Measurements from ENCODE around the gene ACOX1.

ACOX1 gene

DNA sequence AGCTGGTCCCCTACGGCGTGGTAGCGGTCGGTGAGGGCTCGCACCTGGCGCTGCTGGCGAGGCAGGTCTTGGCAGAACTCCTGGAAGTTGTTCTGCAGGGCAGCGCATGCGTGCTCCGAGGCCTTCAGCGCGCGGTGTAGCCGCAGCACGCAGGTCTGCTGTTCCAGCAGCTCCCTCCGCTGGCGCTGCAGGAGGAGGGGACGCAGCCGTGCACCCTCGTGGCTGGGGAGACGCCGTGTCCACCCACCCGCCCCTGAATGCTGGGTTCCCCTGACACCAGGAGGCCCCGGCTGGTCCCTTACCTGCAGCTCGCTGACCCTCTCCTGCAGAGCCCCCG, 35.9 kb upstream of the ACOX1 start:
- H3K4ac ChIP-seq (ENCODE audit: low read length), result no peak overlapping the region
- no peak overlapping the region for H2BK120ac ChIP-seq (ENCODE audit: low read depth, low read length)
- H2AK5ac ChIP-seq (ENCODE audit: low read depth, low read length), result peak overlapping the region; percentile 41
- no peak overlapping the region for H2AFZ ChIP-seq (ENCODE audit: low read length)
- peak overlapping the region; percentile 17 for H3K14ac ChIP-seq (ENCODE audit: low read length)
- no peak overlapping the region for H2BK12ac ChIP-seq (ENCODE audit: low read length)
- H3K4me1 ChIP-seq (ENCODE audit: control insufficient read depth in 2 of 2, insufficient read depth in 1 of 2, low read depth in 1 of 2, low read length in 2 of 2), result peaks cover 2 to 7% of the 10 kb centered on the region in 2 donors
- peak overlapping the region; percentile 0 for H2BK5ac ChIP-seq (ENCODE audit: low read length)
- H3K4me2 ChIP-seq (ENCODE audit: insufficient read depth, low read length, poor library complexity, severe bottlenecking), result no peak overlapping the region
- no peak overlapping the region for H3K4me3 ChIP-seq (ENCODE audit: low read length in 2 of 2)
- H2BK15ac ChIP-seq (ENCODE audit: low read length), result peak overlapping the region; percentile 77
- H3K27ac ChIP-seq (replicated peaks; ENCODE audit: low read length), result no peak overlapping the region
- H4K91ac ChIP-seq (ENCODE audit: low read depth, low read length, poor library complexity), result no peak overlapping the region
- H3K18ac ChIP-seq (ENCODE audit: low read length), result peak overlapping the region; percentile 41
- H3K9ac ChIP-seq (ENCODE audit: low read depth, low read length, poor library complexity), result peak overlapping the region; percentile 72
- H3K36me3 ChIP-seq (replicated peaks in 1 of 2; ENCODE audit: control insufficient read depth in 2 of 2, insufficient read depth in 2 of 2, low read length in 2 of 2), result no peaks in the 10 kb centered on the region
- no CpG with 5 or more reads among the region's 26 CpGs for WGBS, 2 donors (ENCODE audit: extremely low coverage in 2 of 2, insufficient read length in 2 of 2, insufficient replicate concordance in 1 of 2)
- H3K27me3 ChIP-seq (ENCODE audit: control insufficient read depth in 3 of 3, insufficient read depth in 3 of 3, low read depth in 1 of 3, low read length in 3 of 3), result peaks cover 0 to 42% (median 0%) of the 10 kb centered on the region in 3 experiments
- H3K9me3 ChIP-seq (replicated peaks in 1 of 2; ENCODE audit: control insufficient read depth in 2 of 2, insufficient read depth in 1 of 2, low read depth in 1 of 2, low read length in 2 of 2), result no peaks in the 10 kb centered on the region
- peak overlapping the region; percentile 56 for H4K8ac ChIP-seq (ENCODE audit: low read depth, low read length)
- peaks cover 2% of the 10 kb centered on the region for H3K79me1 ChIP-seq (ENCODE audit: low read depth, low read length)
- DNase-seq (ENCODE audit: low spot score), result no peak
- peak overlapping the region; percentile 88 for H3K23ac ChIP-seq (ENCODE audit: low read depth, low read length, poor library complexity)

DNA sequence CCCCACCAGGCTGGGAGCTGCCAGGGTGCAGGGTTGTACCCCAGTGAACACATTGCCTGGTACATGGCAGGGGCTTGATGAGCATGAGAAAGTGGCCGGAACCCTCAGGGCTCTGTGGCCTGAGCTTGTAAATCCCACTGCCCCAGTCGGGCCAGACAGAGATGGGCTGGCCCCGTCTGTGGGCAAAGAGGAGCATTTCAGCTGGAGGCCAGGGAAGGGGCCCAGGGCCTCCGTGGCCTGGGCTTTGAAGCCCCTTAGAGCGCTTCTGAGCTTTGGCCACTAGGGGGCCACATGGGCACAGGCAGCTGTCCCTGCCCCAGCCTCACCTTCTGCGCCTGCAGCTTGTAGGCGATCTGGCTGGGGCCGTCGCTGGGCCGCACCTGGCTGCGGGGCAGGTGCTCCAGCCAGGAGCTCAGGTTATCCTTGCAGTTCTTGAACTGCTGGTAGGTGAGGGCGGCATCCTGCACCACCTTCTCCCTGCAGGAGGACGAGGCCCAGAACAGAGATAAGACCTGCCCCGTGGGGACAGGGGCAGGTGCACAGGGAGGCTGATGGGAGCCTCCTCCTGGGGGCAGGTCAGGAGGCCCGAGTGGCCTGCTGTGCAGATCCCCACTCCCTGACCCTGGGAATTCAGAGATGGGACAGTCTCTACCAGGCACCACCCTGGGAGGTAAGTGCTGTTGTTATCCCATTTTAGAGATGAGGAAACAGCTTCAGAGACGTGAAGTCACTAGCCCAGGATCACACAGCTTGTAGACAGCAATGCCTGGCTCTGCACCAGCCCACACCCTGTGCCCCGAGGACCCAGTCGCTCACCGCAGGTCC, 35.3 kb upstream of the ACOX1 start:
- WGBS, 2 donors (ENCODE audit: extremely low coverage in 2 of 2, insufficient read length in 2 of 2, insufficient replicate concordance in 1 of 2), result no CpG with 5 or more reads among the region's 19 CpGs
- peaks cover under 1% of the 10 kb centered on the region for H3K79me1 ChIP-seq (ENCODE audit: low read depth, low read length)

DNA sequence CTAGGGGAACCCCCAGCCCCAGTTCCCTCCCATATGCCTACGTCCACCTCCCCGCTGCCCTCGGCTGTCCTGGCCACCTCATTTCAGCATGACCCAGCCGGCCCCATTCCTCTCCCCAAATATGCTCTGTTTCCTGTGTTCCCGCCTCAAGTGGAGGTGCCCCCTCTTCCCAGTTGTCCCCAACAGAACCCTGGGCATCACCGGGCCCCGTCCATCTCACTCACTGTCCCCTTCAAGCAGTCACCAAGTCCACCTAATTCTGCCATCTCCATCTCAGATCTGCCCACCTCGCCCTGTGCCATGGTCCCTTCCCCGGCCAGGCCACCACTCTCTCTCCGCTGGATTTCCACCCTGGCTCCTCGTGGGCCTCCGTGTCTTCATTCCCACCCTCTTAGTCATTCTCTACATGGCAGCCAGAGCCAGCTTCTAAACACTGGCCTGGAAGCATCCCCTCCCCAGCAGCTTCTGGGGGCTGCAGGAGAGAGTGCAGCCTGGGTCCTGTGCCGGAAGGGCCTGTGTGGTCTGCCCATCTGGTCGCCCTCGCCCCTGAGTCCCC, 34.5 kb upstream of the ACOX1 start:
- H3K4me3 ChIP-seq (ENCODE audit: low read length in 2 of 2), result no peak overlapping the region
- DNase-seq (ENCODE audit: low spot score), result no peak
- no peak overlapping the region for H3K14ac ChIP-seq (ENCODE audit: low read length)
- no peak overlapping the region for H3K9ac ChIP-seq (ENCODE audit: low read depth, low read length, poor library complexity)
- no peak overlapping the region for H2BK12ac ChIP-seq (ENCODE audit: low read length)
- H3K4ac ChIP-seq (ENCODE audit: low read length), result no peak overlapping the region
- H3K23ac ChIP-seq (ENCODE audit: low read depth, low read length, poor library complexity), result peak overlapping the region; percentile 34
- H3K4me1 ChIP-seq (ENCODE audit: control insufficient read depth in 2 of 2, insufficient read depth in 1 of 2, low read depth in 1 of 2, low read length in 2 of 2), result peaks cover 2 to 7% of the 10 kb centered on the region in 2 donors
- H2BK5ac ChIP-seq (ENCODE audit: low read length), result peak overlapping the region; percentile 0
- WGBS, 2 donors (ENCODE audit: extremely low coverage in 2 of 2, insufficient read length in 2 of 2, insufficient replicate concordance in 1 of 2), result no CpG with 5 or more reads among the region's 15 CpGs
- no peaks in the 10 kb centered on the region for H3K36me3 ChIP-seq (replicated peaks in 1 of 2; ENCODE audit: control insufficient read depth in 2 of 2, insufficient read depth in 2 of 2, low read length in 2 of 2)
- no peaks in the 10 kb centered on the region for H3K9me3 ChIP-seq (replicated peaks in 1 of 2; ENCODE audit: control insufficient read depth in 2 of 2, insufficient read depth in 1 of 2, low read depth in 1 of 2, low read length in 2 of 2)
- no peak overlapping the region for H4K91ac ChIP-seq (ENCODE audit: low read depth, low read length, poor library complexity)
- H3K27me3 ChIP-seq (ENCODE audit: control insufficient read depth in 3 of 3, insufficient read depth in 3 of 3, low read depth in 1 of 3, low read length in 3 of 3), result peaks cover 0 to 34% (median 0%) of the 10 kb centered on the region in 3 experiments
- peak overlapping the region; percentile 37 for H2BK15ac ChIP-seq (ENCODE audit: low read length)
- H3K27ac ChIP-seq (replicated peaks; ENCODE audit: low read length), result no peak overlapping the region
- peak overlapping the region; percentile 91 for H2AFZ ChIP-seq (ENCODE audit: low read length)
- no peaks in the 10 kb centered on the region for H3K79me1 ChIP-seq (ENCODE audit: low read depth, low read length)
- H3K18ac ChIP-seq (ENCODE audit: low read length), result peak overlapping the region; percentile 55
- H4K8ac ChIP-seq (ENCODE audit: low read depth, low read length), result no peak overlapping the region
- peak overlapping the region; percentile 82 for H2AK5ac ChIP-seq (ENCODE audit: low read depth, low read length)
- no peak overlapping the region for H2BK120ac ChIP-seq (ENCODE audit: low read depth, low read length)
- no peak overlapping the region for H3K4me2 ChIP-seq (ENCODE audit: insufficient read depth, low read length, poor library complexity, severe bottlenecking)

More for the DNA sequence above, 35.3 kb upstream of the ACOX1 start:
- H3K18ac ChIP-seq (ENCODE audit: low read length), result peak overlapping the region; percentile 86
- peaks cover 2 to 7% of the 10 kb centered on the region in 2 donors for H3K4me1 ChIP-seq (ENCODE audit: control insufficient read depth in 2 of 2, insufficient read depth in 1 of 2, low read depth in 1 of 2, low read length in 2 of 2)
- H3K27ac ChIP-seq (replicated peaks; ENCODE audit: low read length), result no peak overlapping the region
- H3K4ac ChIP-seq (ENCODE audit: low read length), result no peak overlapping the region
- no peak overlapping the region for H3K14ac ChIP-seq (ENCODE audit: low read length)
- peak overlapping the region; percentile 91 for H2AFZ ChIP-seq (ENCODE audit: low read length)
- H2BK12ac ChIP-seq (ENCODE audit: low read length), result no peak overlapping the region
- no peak overlapping the region for H3K4me2 ChIP-seq (ENCODE audit: insufficient read depth, low read length, poor library complexity, severe bottlenecking)
- H2AK5ac ChIP-seq (ENCODE audit: low read depth, low read length), result peak overlapping the region; percentile 82
- no peak overlapping the region for H4K8ac ChIP-seq (ENCODE audit: low read depth, low read length)
- H3K9ac ChIP-seq (ENCODE audit: low read depth, low read length, poor library complexity), result peak overlapping the region; percentile 30
- H3K27me3 ChIP-seq (ENCODE audit: control insufficient read depth in 3 of 3, insufficient read depth in 3 of 3, low read depth in 1 of 3, low read length in 3 of 3), result peaks cover 0 to 36% (median 0%) of the 10 kb centered on the region in 3 experiments
- H3K9me3 ChIP-seq (replicated peaks in 1 of 2; ENCODE audit: control insufficient read depth in 2 of 2, insufficient read depth in 1 of 2, low read depth in 1 of 2, low read length in 2 of 2), result no peaks in the 10 kb centered on the region
- H3K4me3 ChIP-seq (ENCODE audit: low read length in 2 of 2), result no peak overlapping the region
- H4K91ac ChIP-seq (ENCODE audit: low read depth, low read length, poor library complexity), result no peak overlapping the region
- no peak overlapping the region for H2BK120ac ChIP-seq (ENCODE audit: low read depth, low read length)
- H2BK15ac ChIP-seq (ENCODE audit: low read length), result peak overlapping the region; percentile 37
- no peaks in the 10 kb centered on the region for H3K36me3 ChIP-seq (replicated peaks in 1 of 2; ENCODE audit: control insufficient read depth in 2 of 2, insufficient read depth in 2 of 2, low read length in 2 of 2)
- DNase-seq (ENCODE audit: low spot score), result peak; percentile 76
- H3K23ac ChIP-seq (ENCODE audit: low read depth, low read length, poor library complexity), result peak overlapping the region; percentile 88
- peak overlapping the region; percentile 0 for H2BK5ac ChIP-seq (ENCODE audit: low read length)

- Histone ChIP-seq H2AK5ac (ENCODE audit: low read depth, low read length) (no peak overlapping the region), H2BK15ac (ENCODE audit: low read length) (no peak overlapping the region), H4K8ac (ENCODE audit: low read depth, low read length) (no peak overlapping the region), H3K9ac (ENCODE audit: low read depth, low read length, poor library complexity) (peak overlapping the region; percentile 15), H2AFZ (ENCODE audit: low read length) (no peak overlapping the region), H3K4me2 (ENCODE audit: insufficient read depth, low read length, poor library complexity, severe bottlenecking) (no peak overlapping the region), H3K27me3 (ENCODE audit: control insufficient read depth in 3 of 3, insufficient read depth in 3 of 3, low read depth in 1 of 3, low read length in 3 of 3) (peaks cover 0 to 20% (median 0%) of the 10 kb centered on the region in 3 experiments), H3K9me3 (replicated peaks in 1 of 2; ENCODE audit: control insufficient read depth in 2 of 2, insufficient read depth in 1 of 2, low read depth in 1 of 2, low read length in 2 of 2) (no peaks in the 10 kb centered on the region), H2BK5ac (ENCODE audit: low read length) (no peak overlapping the region), H3K23ac (ENCODE audit: low read depth, low read length, poor library complexity) (no peak overlapping the region), H3K4me3 (ENCODE audit: low read length in 2 of 2) (no peak overlapping the region), H3K4me1 (ENCODE audit: control insufficient read depth in 2 of 2, insufficient read depth in 1 of 2, low read depth in 1 of 2, low read length in 2 of 2) (peaks cover 2 to 7% of the 10 kb centered on the region in 2 donors), H3K27ac (replicated peaks; ENCODE audit: low read length) (no peak overlapping the region), H3K4ac (ENCODE audit: low read length) (no peak overlapping the region), H3K14ac (ENCODE audit: low read length) (no peak overlapping the region), H3K79me1 (ENCODE audit: low read depth, low read length) (no peaks in the 10 kb centered on the region), H3K36me3 (replicated peaks in 1 of 2; ENCODE audit: control insufficient read depth in 2 of 2, insufficient read depth in 2 of 2, low read length in 2 of 2) (no peaks in the 10 kb centered on the region), H3K18ac (ENCODE audit: low read length) (no peak overlapping the region), H2BK12ac (ENCODE audit: low read length) (no peak overlapping the region), H2BK120ac (ENCODE audit: low read depth, low read length) (no peak overlapping the region), H4K91ac (ENCODE audit: low read depth, low read length, poor library complexity) (no peak overlapping the region)
- DNase-seq (ENCODE audit: low spot score), result no peak
- no CpG with 5 or more reads among the region's 5 CpGs for WGBS, 2 donors (ENCODE audit: extremely low coverage in 2 of 2, insufficient read length in 2 of 2, insufficient replicate concordance in 1 of 2)
Observed at GRCh38 chr17:76011951-76012350, 33.0 kb upstream of the ACOX1 start.
